Adrenal gland (tissue), 19 donors: Measurements from ENCODE around the gene SPINT1. TPM values are rescaled to one million over a fixed set of nuclear protein-coding genes. Genes with fewer than 3 reads are reported as not detected.

Experiments used
- DNase-seq, 7 donors: peaks; one replicate each; pipeline ENCODE4 v3.0.0-alpha.2; 2019 to 2020
- H3K27ac ChIP-seq, 5 donors: fragments of 200-600 bp; sonication (generic) in 4 of 5; 1 replicate in 3 of 5; 2 replicates in 2 of 5; pipeline versions ENCODE4 v1.5.1 to v1.8.0; 2016 to 2020; ENCODE audit warnings: mild to moderate bottlenecking in 1 of 5
- H3K27me3 ChIP-seq: fragments of 200-600 bp; 2 replicates; pipeline ENCODE4 v1.8.0; 2021
- H3K36me3 ChIP-seq, 2 donors: fragments of 200-600 bp; replicated peaks in 1 of 2; 1 replicate in 1 of 2; 2 replicates in 1 of 2; pipeline versions ENCODE4 v1.5.1 to v1.8.0; 2018 to 2022
- H3K4me1 ChIP-seq, 2 donors: fragments of 200-600 bp; replicated peaks in 1 of 2; 1 replicate in 1 of 2; 2 replicates in 1 of 2; pipeline versions ENCODE4 v1.5.1 to v1.8.0; 2018 to 2021
- H3K4me3 ChIP-seq, 4 donors: fragments of 200-600 bp; sonication (generic) in 3 of 4; one replicate each; pipeline ENCODE4 v1.5.1; 2016 to 2018
- H3K9me3 ChIP-seq, 3 donors: fragments of 200-600 bp; sonication (generic) in 1 of 3; replicated peaks in 1 of 3; 1 replicate in 2 of 3; 2 replicates in 1 of 3; pipeline versions ENCODE4 v1.5.1 to v1.8.0; 2016 to 2021
- CTCF ChIP-seq, 6 experiments: fragments of 450-650 bp in 4 of 6; fragments of 200-600 bp in 2 of 6; sonication (generic) in 1 of 6; IDR thresholded peaks; 1 replicate in 5 of 6; 2 replicates in 1 of 6; pipeline versions ENCODE4 v1.5.1 to v1.8.0; 2016 to 2021; ENCODE audit warnings: antibody characterized with exemption in 6 of 6, mild to moderate bottlenecking in 2 of 6, moderate library complexity in 1 of 6
- POLR2A ChIP-seq, 2 donors: fragments of 450-650 bp; IDR thresholded peaks; one replicate each; pipeline ENCODE4 v1.6.1; 2017; ENCODE audit warnings: antibody characterized with exemption in 2 of 2, mild to moderate bottlenecking in 2 of 2, moderate library complexity in 1 of 2
- WGBS, 4 donors: extraction: QIAGEN DNeasy Blood & Tissue Kit in 2 of 4; methylation state at CpG; one replicate each; pipeline versions ENCODE4 v1.1.5 to v1.1.7; 2013 to 2017; 5-methylcytosine and 5-hydroxymethylcytosine counted together
- intact Hi-C, 2 donors: fragments of 100-400 bp; cut with DNase I; formaldehyde crosslinking; loops; one replicate each; pipeline versions ENCODE4 v1.14.1 to v1.15.0; 2022 to 2023
- long read RNA-seq, 10 donors: library from polyadenylated mRNA in 3 of 10; unstranded in 2 of 10; stranded (forward) in 1 of 10; transcript quantifications; one replicate each; pipeline ENCODE4 v2.0.0 and lab custom pipeline, GENCODE V29; 2021 to 2026
- polyA plus RNA-seq, 3 donors: library from polyadenylated mRNA; stranded (reverse); fragments of 200-250 nt in 2 of 3; fragments of 350-450 nt in 1 of 3; fragmentation: Illumina TruSeq in 1 of 3; extraction: RNeasy Lipid Tissue Mini Kit (QIAGEN cat#74804) in 1 of 3; gene quantifications; one replicate each; pipeline ENCODE4 v1.2.3, GENCODE V29; 2013 to 2014
- total RNA-seq, 9 donors: library from RNA; depleted of rRNA in 4 of 9; stranded (reverse); fragments of >200 nt in 4 of 9; fragments of 120-200 nt in 1 of 9; fragmentation: NEBNext Ultra II Directional in 1 of 9; extraction: Animal tissue kit (Norgen Biotek cat#: 25700) in 1 of 9; gene quantifications; one replicate each; pipeline versions ENCODE4 v1.1.0 to v1.2.4, GENCODE V29; 2013 to 2023
- donor health status: healthy with polysubstance abuse.
- donor health status: Bipolar disorder and iron deficiency.
- donor health status: DM: yes; HTN: yes; CAD: no.
- donor health status: DM: no; HTN: no; CAD: no.
- donor health status: DM: no; HTN: no; CAD: no.
- donor health status: DM: yes; HTN: yes; CAD: no.

Gene SPINT1
- total RNA-seq = 1 to 10 TPM in 6 of 9 donors, under 1 TPM in 3; 0.17 to 5.1 (median 1.3) TPM
- 1 to 10 TPM in 2 of 3 donors, under 1 TPM in 1; 0.46 to 1.3 (median 1.1) TPM for polyA plus RNA-seq
- long read RNA-seq, donor 1 = 0 reads
- long read RNA-seq, donor 2 = 0 reads
- long read RNA-seq, donor 3 = 0 reads
- long read RNA-seq, donor 4 = 0 reads
- long read RNA-seq, donor 5, partial matches to known transcripts = 2 of 6 reads
- long read RNA-seq, donor 5, other reads (novel, unspliced or antisense) = 0 of 6 reads
- long read RNA-seq, donor 6 = 0 reads
- long read RNA-seq, donor 7 = 0 reads
- long read RNA-seq, donor 8 = 0 reads
- long read RNA-seq, donor 9 = 0 reads
- long read RNA-seq, donor 10 = 0 reads

GRCh38 chr15:40843885-40844695, at the start of gene SPINT1:
SPINT1 (plus strand) TSS chr15:40844048; CDS start chr15:40844555, 507 bp downstream.
- intact Hi-C loops = no loop called here
- Histone ChIP-seq H3K27me3 (peaks cover 27% of the 10 kb centered on the region), H3K4me3 (peak within 1 kb of the TSS in 2 of 4 donors; percentile 15 to 57), H3K9me3 (no peaks in the 10 kb centered on the region), H3K4me1 (peaks cover 7 to 15% of the 10 kb centered on the region in 2 donors), H3K36me3 (no peaks in the 10 kb centered on the region), H3K27ac (no peak within 1 kb of the TSS)
- DNase-seq = no peak
- WGBS, 4 donors = 1 to 2% (median 1%) methylated on average over 13 to 89 of the region's 89 CpGs
- no peak for TF ChIP-seq CTCF (IDR thresholded peaks at IDR 0.05)
- no peak for TF ChIP-seq POLR2A (IDR thresholded peaks at IDR 0.05)

- 65 to 81% (median 77%) methylated on average over 2 of the region's 2 CpGs for WGBS, 4 donors
- peaks cover 4 to 22% of the 10 kb centered on the region in 2 donors for H3K4me1 ChIP-seq
- intact Hi-C loops = no loop called here
Observed at GRCh38 chr15:40796041-40796440, 47.8 kb upstream of the SPINT1 start.

GRCh38 chr15:40796512-40796911, 47.3 kb upstream of the SPINT1 start:
- no peaks in the 10 kb centered on the region for H3K27me3 ChIP-seq
- intact Hi-C loops = no loop called here
- H3K9me3 ChIP-seq = no peaks in the 10 kb centered on the region
- no peak for DNase-seq
- H3K36me3 ChIP-seq = no peaks in the 10 kb centered on the region
- TF ChIP-seq CTCF (IDR thresholded peaks at IDR 0.05) = no peak
- no peak for TF ChIP-seq POLR2A (IDR thresholded peaks at IDR 0.05)
- H3K4me1 ChIP-seq = peaks cover 4 to 22% of the 10 kb centered on the region in 2 donors
- no peak overlapping the region for H3K4me3 ChIP-seq
- 86 to 94% (median 91%) methylated on average over 5 of the region's 5 CpGs for WGBS, 4 donors
- peak overlapping the region in 1 of 5 donors; percentile 1 for H3K27ac ChIP-seq

More at GRCh38 chr15:40796041-40796440, 47.8 kb upstream of the SPINT1 start:
- H3K4me3 ChIP-seq = no peak overlapping the region
- no peaks in the 10 kb centered on the region for H3K36me3 ChIP-seq
- H3K27ac ChIP-seq = peak overlapping the region in 2 of 5 donors; percentile 1 to 17
- H3K27me3 ChIP-seq = no peaks in the 10 kb centered on the region
- no peak for DNase-seq
- H3K9me3 ChIP-seq = no peaks in the 10 kb centered on the region
- TF ChIP-seq CTCF (IDR thresholded peaks at IDR 0.05) (no peak), POLR2A (IDR thresholded peaks at IDR 0.05) (no peak)

DNA sequence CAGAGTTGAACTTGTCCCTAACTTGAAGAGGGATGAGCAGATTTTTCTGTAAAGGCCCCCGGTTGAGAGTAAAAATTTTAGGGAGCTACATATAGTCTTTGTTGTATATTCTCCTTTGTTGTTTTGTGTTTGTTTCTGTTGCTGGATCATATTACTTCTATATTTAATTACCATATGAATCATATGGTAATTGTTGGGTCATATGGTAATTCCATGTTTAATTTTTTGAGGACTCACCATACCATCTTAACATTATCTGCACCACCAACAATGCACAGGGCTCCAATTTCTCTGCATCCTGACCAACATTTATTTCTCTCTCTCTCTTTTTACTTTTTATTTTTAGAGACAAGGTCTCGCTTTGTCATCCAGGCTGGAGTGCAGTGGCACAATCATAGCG, 44.3 kb upstream of the SPINT1 start:
- Histone ChIP-seq H3K4me3 (no peak overlapping the region), H3K36me3 (no peaks in the 10 kb centered on the region), H3K27me3 (no peaks in the 10 kb centered on the region), H3K4me1 (peaks cover 0 to 16% of the 10 kb centered on the region in 2 donors), H3K9me3 (no peaks in the 10 kb centered on the region), H3K27ac (peak overlapping the region in 1 of 5 donors; percentile 6)
- TF ChIP-seq POLR2A (IDR thresholded peaks at IDR 0.05) = no peak
- intact Hi-C loops = no loop called here
- DNase-seq = no peak
- 63 to 76% (median 71%) methylated on average over 3 of the region's 3 CpGs for WGBS, 4 donors
